Body of pancreas (tissue), 4 donors: Measurements from ENCODE around the gene SOX13. TPM values are rescaled to one million over a fixed set of nuclear protein-coding genes. Genes with fewer than 3 reads are reported as not detected.
A peak's percentile ranks its signal among the peaks of the same experiment; 100 is the strongest.

ENCODE experiments used
- ATAC-seq: fragments of 150-250 bp; one replicate; pipeline ENCODE4 v1.9.1; 2016
- DNase-seq, 4 donors: peaks; one replicate each; pipeline ENCODE4 v3.0.0-alpha.2; 2019
- H3K27ac ChIP-seq, 4 donors: fragments of 200-600 bp; sonication (generic); 1 replicate in 3 of 4; 2 replicates in 1 of 4; pipeline versions ENCODE4 v1.5.1 to v1.6.1; 2016 to 2019; ENCODE audit warnings: mild to moderate bottlenecking in 1 of 4, mixed read lengths in 1 of 4, moderate library complexity in 1 of 4
- H3K27me3 ChIP-seq, 2 donors: fragments of 200-600 bp; sonication (generic); one replicate each; pipeline ENCODE4 v1.6.0; 2016; ENCODE audit warnings: mild to moderate bottlenecking in 1 of 2
- H3K36me3 ChIP-seq, 2 donors: fragments of 200-600 bp; sonication (generic); replicated peaks in 1 of 2; 2 replicates each; pipeline ENCODE4 v1.5.1; 2016; ENCODE audit warnings: low read depth in 2 of 2; ENCODE audit not compliant: insufficient read depth in 1 of 2
- H3K4me1 ChIP-seq: fragments of 200-600 bp; sonication (generic); one replicate; pipeline ENCODE4 v1.6.0; 2016
- H3K4me3 ChIP-seq, 2 donors: fragments of 200-600 bp; sonication (generic); 1 replicate in 1 of 2; 2 replicates in 1 of 2; pipeline ENCODE4 v1.5.1; 2016 to 2019
- H3K9me3 ChIP-seq, 3 donors: fragments of 200-600 bp; sonication (generic); 1 replicate in 2 of 3; 2 replicates in 1 of 3; pipeline ENCODE4 v1.5.1; 2016
- POLR2A ChIP-seq, 3 donors: fragments of 450-650 bp; IDR thresholded peaks; one replicate each; pipeline ENCODE4 v1.6.1; 2016; ENCODE audit warnings: antibody characterized with exemption in 3 of 3, mild to moderate bottlenecking in 2 of 3
- WGBS, 2 donors: methylation state at CpG; one replicate each; pipeline ENCODE4 v1.1.5; 2017; 5-methylcytosine and 5-hydroxymethylcytosine counted together
- intact Hi-C: fragments of 100-400 bp; cut with DNase I; formaldehyde crosslinking; loops from one replicate; pipeline ENCODE4 v1.15.1; 2023
- total RNA-seq, 2 donors: library from RNA; depleted of rRNA; stranded (reverse); fragments of >200 nt; gene quantifications; one replicate each; pipeline ENCODE4 v1.1.0, GENCODE V29; 2016
- TF ChIP-seq, protein P1 (sequence below), 7 experiments: fragments of 450-650 bp in 4 of 7; fragments of 200-600 bp in 3 of 7; sonication (generic) in 3 of 7; IDR thresholded peaks; one replicate each; pipeline ENCODE4 v1.5.1; 2016 to 2019; ENCODE audit warnings: antibody characterized with exemption in 7 of 7

SOX13 gene
- total RNA-seq, 2 donors from 2014 or later: 29.6 to 37.2 TPM

- WGBS, 2 donors: 70 to 73% methylated on average over 5 of the region's 5 CpGs
- Histone ChIP-seq H3K27me3 (no peaks in the 10 kb centered on the region), H3K4me1 (peaks cover 11% of the 10 kb centered on the region), H3K36me3 (no peaks in the 10 kb centered on the region), H3K27ac (no peak within 1 kb of the TSS), H3K4me3 (no peak within 1 kb of the TSS), H3K9me3 (no peaks in the 10 kb centered on the region)
- no peak for ATAC-seq
- intact Hi-C loops: no loop called here
- TF ChIP-seq, protein P1, sequence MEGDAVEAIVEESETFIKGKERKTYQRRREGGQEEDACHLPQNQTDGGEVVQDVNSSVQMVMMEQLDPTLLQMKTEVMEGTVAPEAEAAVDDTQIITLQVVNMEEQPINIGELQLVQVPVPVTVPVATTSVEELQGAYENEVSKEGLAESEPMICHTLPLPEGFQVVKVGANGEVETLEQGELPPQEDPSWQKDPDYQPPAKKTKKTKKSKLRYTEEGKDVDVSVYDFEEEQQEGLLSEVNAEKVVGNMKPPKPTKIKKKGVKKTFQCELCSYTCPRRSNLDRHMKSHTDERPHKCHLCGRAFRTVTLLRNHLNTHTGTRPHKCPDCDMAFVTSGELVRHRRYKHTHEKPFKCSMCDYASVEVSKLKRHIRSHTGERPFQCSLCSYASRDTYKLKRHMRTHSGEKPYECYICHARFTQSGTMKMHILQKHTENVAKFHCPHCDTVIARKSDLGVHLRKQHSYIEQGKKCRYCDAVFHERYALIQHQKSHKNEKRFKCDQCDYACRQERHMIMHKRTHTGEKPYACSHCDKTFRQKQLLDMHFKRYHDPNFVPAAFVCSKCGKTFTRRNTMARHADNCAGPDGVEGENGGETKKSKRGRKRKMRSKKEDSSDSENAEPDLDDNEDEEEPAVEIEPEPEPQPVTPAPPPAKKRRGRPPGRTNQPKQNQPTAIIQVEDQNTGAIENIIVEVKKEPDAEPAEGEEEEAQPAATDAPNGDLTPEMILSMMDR (IDR thresholded peaks at IDR 0.05): no peak
- TF ChIP-seq POLR2A (IDR thresholded peaks at IDR 0.05): no peak
- no peak for DNase-seq
Measured at GRCh38 chr1:204166219-204166618, 93.3 kb downstream of the SOX13 start, which contains the start of gene REN. TSS of gene REN (minus strand) at chr1:204166337. CDS start at chr1:204166293, 44 bp downstream.

- no peaks in the 10 kb centered on the region for H3K9me3 ChIP-seq
- 85 to 87% methylated on average over 5 of the region's 5 CpGs for WGBS, 2 donors
- intact Hi-C loops: no loop called here
- peaks cover 14% of the 10 kb centered on the region for H3K4me1 ChIP-seq
- H3K36me3 ChIP-seq: no peaks in the 10 kb centered on the region
- no peak overlapping the region for H3K27ac ChIP-seq
- TF ChIP-seq, protein P1 (IDR thresholded peaks at IDR 0.05): no peak
- TF ChIP-seq POLR2A (IDR thresholded peaks at IDR 0.05): no peak
- no peak overlapping the region for H3K4me3 ChIP-seq
- H3K27me3 ChIP-seq: no peaks in the 10 kb centered on the region
- DNase-seq: no peak
- ATAC-seq: no peak
Measured at GRCh38 chr1:204167730-204168129, 94.8 kb downstream of the SOX13 start.

DNA sequence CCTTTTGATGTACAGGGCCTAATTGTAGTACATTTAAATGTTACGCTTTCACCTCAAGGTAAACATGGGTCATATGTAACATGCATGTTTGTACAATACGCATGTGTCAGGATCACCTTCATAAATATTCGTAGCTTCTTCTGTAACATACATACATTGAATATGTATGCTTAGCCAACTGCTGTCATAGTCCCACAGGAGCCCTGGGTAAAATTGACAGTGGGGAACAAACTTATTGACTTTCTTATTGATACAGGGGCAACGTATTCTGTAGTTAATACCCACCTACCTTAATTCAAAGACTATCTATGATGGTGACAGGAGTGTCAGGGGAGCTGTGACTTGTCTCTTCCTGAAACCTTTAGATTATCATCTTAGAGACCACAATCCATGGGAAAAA, 96.9 kb downstream of the SOX13 start:
- Histone ChIP-seq H3K27me3 (no peaks in the 10 kb centered on the region), H3K27ac (no peak overlapping the region), H3K4me1 (peaks cover 14% of the 10 kb centered on the region), H3K9me3 (no peaks in the 10 kb centered on the region), H3K36me3 (no peaks in the 10 kb centered on the region), H3K4me3 (no peak overlapping the region)
- intact Hi-C loops: no loop called here
- 88 to 90% methylated on average over 4 of the region's 4 CpGs for WGBS, 2 donors
- ATAC-seq: no peak
- DNase-seq: no peak
- no peak for TF ChIP-seq POLR2A (IDR thresholded peaks at IDR 0.05)
- TF ChIP-seq, protein P1 (IDR thresholded peaks at IDR 0.05): no peak

DNA sequence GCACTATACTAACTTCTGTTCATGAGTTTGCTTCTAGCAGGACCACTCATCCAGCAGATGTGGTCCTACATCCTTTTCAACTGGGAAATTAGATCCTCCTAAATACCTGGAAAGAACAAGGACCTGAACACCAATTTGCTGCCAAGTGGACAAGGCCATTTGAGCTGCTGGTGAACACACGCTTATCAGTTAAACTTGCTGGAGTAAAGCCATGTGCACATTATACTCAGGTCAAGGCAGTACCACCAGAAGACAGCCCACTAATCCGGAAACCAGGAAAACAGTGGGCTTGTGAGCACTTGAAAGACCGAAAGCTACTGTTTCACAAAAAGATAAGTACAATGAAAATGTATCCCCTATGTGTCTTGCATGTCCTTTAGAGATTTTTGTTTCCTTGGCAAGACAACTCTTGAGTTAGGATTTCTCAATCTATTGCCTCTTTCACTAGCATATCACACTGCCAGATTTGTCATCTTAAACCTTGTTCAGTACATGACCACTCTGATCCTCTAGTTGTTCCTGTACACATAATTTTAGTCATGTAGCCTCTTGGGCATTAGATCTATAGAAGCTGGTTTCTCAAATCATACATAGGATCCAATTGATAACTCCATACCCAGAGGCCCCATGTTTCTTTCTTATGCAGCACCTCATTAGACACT, 97.7 kb downstream of the SOX13 start:
- no peak overlapping the region for H3K27ac ChIP-seq
- peak; percentile 49 for ATAC-seq
- H3K4me1 ChIP-seq: peaks cover 14% of the 10 kb centered on the region
- intact Hi-C loops: no loop called here
- H3K9me3 ChIP-seq: no peaks in the 10 kb centered on the region
- no peak overlapping the region for H3K4me3 ChIP-seq
- no peaks in the 10 kb centered on the region for H3K27me3 ChIP-seq
- DNase-seq: peak in 2 of 4 donors; percentile 55 to 61
- TF ChIP-seq, protein P1 (IDR thresholded peaks at IDR 0.05): no peak
- TF ChIP-seq POLR2A (IDR thresholded peaks at IDR 0.05): no peak
- no peaks in the 10 kb centered on the region for H3K36me3 ChIP-seq
- WGBS, 2 donors: 36 to 58% methylated on average over 3 of the region's 3 CpGs

GRCh38 chr1:204171751-204172178, 98.8 kb downstream of the SOX13 start:
- DNase-seq (peak in 1 of 4 donors; percentile 24), ATAC-seq (peak; percentile 68)
- Histone ChIP-seq H3K4me1 (peaks cover 14% of the 10 kb centered on the region), H3K36me3 (no peaks in the 10 kb centered on the region), H3K27ac (peak overlapping the region in 1 of 4 donors; percentile 61), H3K9me3 (no peaks in the 10 kb centered on the region), H3K27me3 (no peaks in the 10 kb centered on the region), H3K4me3 (no peak overlapping the region)
- intact Hi-C loops: no loop called here
- 13 to 14% methylated on average over 4 of the region's 4 CpGs for WGBS, 2 donors
- TF ChIP-seq, protein P1 (IDR thresholded peaks at IDR 0.05): no peak
- TF ChIP-seq POLR2A (IDR thresholded peaks at IDR 0.05): no peak
